HepG2 (cell line): Measurements from ENCODE around the gene MFGE8. TPM values are rescaled to one million over a fixed set of nuclear protein-coding genes. Genes with fewer than 3 reads are reported as not detected.

ENCODE experiments used
- GMEB1 ChIP-seq: sonication (generic); formaldehyde crosslinking; IDR thresholded peaks from 2 replicates; pipeline ENCODE4 v1.5.1; 2020; ENCODE audit warnings: missing genetic modification reagents, mild to moderate bottlenecking, borderline replicate concordance
- RCOR2 ChIP-seq: IDR thresholded peaks from 2 replicates; pipeline ENCODE4 v1.6.1; 2016; ENCODE audit warnings: missing biosample characterization, missing genetic modification reagents
- SKIL ChIP-seq: sonication (generic); formaldehyde crosslinking; IDR thresholded peaks from 2 replicates; pipeline ENCODE4 v1.8.0; 2022; ENCODE audit warnings: missing genetic modification reagents, mild to moderate bottlenecking, moderate library complexity, borderline replicate concordance
- SP1 ChIP-seq, 2 experiments: fragments of 450-650 bp in 1 of 2; sonication (generic) in 1 of 2; formaldehyde crosslinking in 1 of 2; IDR thresholded peaks; 2 replicates each; pipeline versions ENCODE4 v1.4.0 to v1.6.1; 2016 to 2020; ENCODE audit warnings: missing genetic modification reagents in 1 of 2
- ZFP41 ChIP-seq: sonication (generic); formaldehyde crosslinking; IDR thresholded peaks from 2 replicates; pipeline ENCODE4 v1.4.0; 2020; ENCODE audit warnings: mild to moderate bottlenecking, missing genetic modification reagents, borderline replicate concordance
- ZNF354B ChIP-seq: sonication (generic); formaldehyde crosslinking; IDR thresholded peaks from 2 replicates; pipeline ENCODE4 v1.8.0; 2022; ENCODE audit warnings: mild to moderate bottlenecking, missing genetic modification reagents
- ZNF383 ChIP-seq: sonication (generic); formaldehyde crosslinking; IDR thresholded peaks from 2 replicates; pipeline ENCODE4 v1.4.0; 2020; ENCODE audit warnings: missing genetic modification reagents, mild to moderate bottlenecking, borderline replicate concordance
- ZNF552 ChIP-seq: sonication (generic); formaldehyde crosslinking; IDR thresholded peaks from 2 replicates; pipeline ENCODE4 v1.9.0; 2022; ENCODE audit warnings: missing genetic modification reagents, mild to moderate bottlenecking, borderline replicate concordance
- ZNF772 ChIP-seq: sonication (generic); formaldehyde crosslinking; IDR thresholded peaks from 2 replicates; pipeline ENCODE4 v1.5.0; 2020; ENCODE audit warnings: mild to moderate bottlenecking, missing genetic modification reagents
- polyA plus RNA-seq, 8 experiments: library from polyadenylated mRNA; depleted of rRNA in 3 of 8; stranded (reverse) in 7 of 8; unstranded in 1 of 8; fragments of >200 nt; fragmentation: Illumina TruSeq in 4 of 8; extraction: Trizol in 4 of 8; gene quantifications; 2 replicates each; pipeline versions ENCODE4 v1.2.1 to v1.2.3, GENCODE V29; 2011 to 2016; ENCODE audit warnings: low read depth in 4 of 8, missing spikeins in 1 of 8, mixed read lengths in 1 of 8; ENCODE audit not compliant: insufficient read depth in 1 of 8
- total RNA-seq, 5 experiments: library from RNA; depleted of rRNA; stranded (reverse); fragments of >200 nt; fragmentation: Illumina TruSeq; extraction: Trizol; gene quantifications; 2 replicates each; pipeline ENCODE4 v1.2.3, GENCODE V29; 2016; ENCODE audit warnings: low read depth in 1 of 5
- TF ChIP-seq, protein P1 (sequence below): sonication (generic); formaldehyde crosslinking; IDR thresholded peaks from 2 replicates; pipeline ENCODE4 v1.5.1; 2020; ENCODE audit warnings: missing genetic modification reagents, mild to moderate bottlenecking, borderline replicate concordance
- TF ChIP-seq, protein P2 (sequence below): sonication (generic); formaldehyde crosslinking; IDR thresholded peaks from 2 replicates; pipeline ENCODE4 v1.5.0; 2020; ENCODE audit warnings: mild to moderate bottlenecking, missing genetic modification reagents

Gene MFGE8
- total and polyA plus RNA-seq, 2 of the 13 experiments (the other 11 are each of a cell fraction or from before 2014, with no cell fraction given) = 3.4 to 22.1 TPM

GRCh38 chr15:88877415-88877814 lies 35.8 kb downstream of the MFGE8 start (continued):
- no peak for TF ChIP-seq RCOR2 (CRISPR knock-in tag)
- TF ChIP-seq, protein P1, sequence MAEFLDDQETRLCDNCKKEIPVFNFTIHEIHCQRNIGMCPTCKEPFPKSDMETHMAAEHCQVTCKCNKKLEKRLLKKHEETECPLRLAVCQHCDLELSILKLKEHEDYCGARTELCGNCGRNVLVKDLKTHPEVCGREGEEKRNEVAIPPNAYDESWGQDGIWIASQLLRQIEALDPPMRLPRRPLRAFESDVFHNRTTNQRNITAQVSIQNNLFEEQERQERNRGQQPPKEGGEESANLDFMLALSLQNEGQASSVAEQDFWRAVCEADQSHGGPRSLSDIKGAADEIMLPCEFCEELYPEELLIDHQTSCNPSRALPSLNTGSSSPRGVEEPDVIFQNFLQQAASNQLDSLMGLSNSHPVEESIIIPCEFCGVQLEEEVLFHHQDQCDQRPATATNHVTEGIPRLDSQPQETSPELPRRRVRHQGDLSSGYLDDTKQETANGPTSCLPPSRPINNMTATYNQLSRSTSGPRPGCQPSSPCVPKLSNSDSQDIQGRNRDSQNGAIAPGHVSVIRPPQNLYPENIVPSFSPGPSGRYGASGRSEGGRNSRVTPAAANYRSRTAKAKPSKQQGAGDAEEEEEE (CRISPR knock-in tag) = no peak
- TF ChIP-seq SP1 (IDR thresholded peaks at IDR 0.05) = no peak
- TF ChIP-seq SP1 (CRISPR knock-in tag; IDR thresholded peaks at IDR 0.05) = no peak
- no peak for TF ChIP-seq ZFP41 (CRISPR knock-in tag)
- TF ChIP-seq, protein P2, sequence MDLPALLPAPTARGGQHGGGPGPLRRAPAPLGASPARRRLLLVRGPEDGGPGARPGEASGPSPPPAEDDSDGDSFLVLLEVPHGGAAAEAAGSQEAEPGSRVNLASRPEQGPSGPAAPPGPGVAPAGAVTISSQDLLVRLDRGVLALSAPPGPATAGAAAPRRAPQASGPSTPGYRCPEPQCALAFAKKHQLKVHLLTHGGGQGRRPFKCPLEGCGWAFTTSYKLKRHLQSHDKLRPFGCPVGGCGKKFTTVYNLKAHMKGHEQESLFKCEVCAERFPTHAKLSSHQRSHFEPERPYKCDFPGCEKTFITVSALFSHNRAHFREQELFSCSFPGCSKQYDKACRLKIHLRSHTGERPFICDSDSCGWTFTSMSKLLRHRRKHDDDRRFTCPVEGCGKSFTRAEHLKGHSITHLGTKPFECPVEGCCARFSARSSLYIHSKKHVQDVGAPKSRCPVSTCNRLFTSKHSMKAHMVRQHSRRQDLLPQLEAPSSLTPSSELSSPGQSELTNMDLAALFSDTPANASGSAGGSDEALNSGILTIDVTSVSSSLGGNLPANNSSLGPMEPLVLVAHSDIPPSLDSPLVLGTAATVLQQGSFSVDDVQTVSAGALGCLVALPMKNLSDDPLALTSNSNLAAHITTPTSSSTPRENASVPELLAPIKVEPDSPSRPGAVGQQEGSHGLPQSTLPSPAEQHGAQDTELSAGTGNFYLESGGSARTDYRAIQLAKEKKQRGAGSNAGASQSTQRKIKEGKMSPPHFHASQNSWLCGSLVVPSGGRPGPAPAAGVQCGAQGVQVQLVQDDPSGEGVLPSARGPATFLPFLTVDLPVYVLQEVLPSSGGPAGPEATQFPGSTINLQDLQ (CRISPR knock-in tag) = no peak
- no peak for TF ChIP-seq SKIL (CRISPR knock-in tag)
- no peak for TF ChIP-seq GMEB1
- no peak for TF ChIP-seq ZNF772
- no peak for TF ChIP-seq ZNF383
- no peak for TF ChIP-seq ZNF354B (CRISPR knock-in tag)
- no peak for TF ChIP-seq ZNF552
